WERI-Rb-1 (cell line): ENCODE results near the gene SLF2.

Experiments
- DNase-seq: peaks from one replicate; pipeline ENCODE4 v3.0.0-alpha.2; 2020
- H3K27ac ChIP-seq: fragments of 250-450 bp; sonication (Bioruptor Pico); 2 replicates; pipeline ENCODE4 v1.5.1; 2020; ENCODE audit warnings: mild to moderate bottlenecking, moderate library complexity
- H3K27me3 ChIP-seq: fragments of 250-450 bp; sonication (Bioruptor Pico); 2 replicates; pipeline ENCODE4 v1.5.1; 2021; ENCODE audit warnings: mild to moderate bottlenecking, low read depth, moderate library complexity; ENCODE audit not compliant: insufficient read depth, severe bottlenecking
- H3K36me3 ChIP-seq: fragments of 250-450 bp; sonication (Bioruptor Pico); 2 replicates; pipeline ENCODE4 v1.5.1; 2020; ENCODE audit warnings: mild to moderate bottlenecking, moderate library complexity
- H3K4me3 ChIP-seq: 2 replicates; pipeline ENCODE4 v1.5.1; 2011; ENCODE audit warnings: low read depth, mild to moderate bottlenecking, control low read depth, low read length
- H3K9me3 ChIP-seq: fragments of 250-450 bp; sonication (Bioruptor Pico); 2 replicates; pipeline ENCODE4 v1.5.1; 2021; ENCODE audit warnings: mild to moderate bottlenecking, moderate library complexity; ENCODE audit not compliant: severe bottlenecking
- TF ChIP-seq, protein P1 (sequence below): IDR thresholded peaks from 2 replicates; pipeline ENCODE4 v1.5.1; 2011; ENCODE audit warnings: low read depth, mild to moderate bottlenecking, control low read depth, inconsistent platforms, low read length

The SLF2 gene

DNA sequence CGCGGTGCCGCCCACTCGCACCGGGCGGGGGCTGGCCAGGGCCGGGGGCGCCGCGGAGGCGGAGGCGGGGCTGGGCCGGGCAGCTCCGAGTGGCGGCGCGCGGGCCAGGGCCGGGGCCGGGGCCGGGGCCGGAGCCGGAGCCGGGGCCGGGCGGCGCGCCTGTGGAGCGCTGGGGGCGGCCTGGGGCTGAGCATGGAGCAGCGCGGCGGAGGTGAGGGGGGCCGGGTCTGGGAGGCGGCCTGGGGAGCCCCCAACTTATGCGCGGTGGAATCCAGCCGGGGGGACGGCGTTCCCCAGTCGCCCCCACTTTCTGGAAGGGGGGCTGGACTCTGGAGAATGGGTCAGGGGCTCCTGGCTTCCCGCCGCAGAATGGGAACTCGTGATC is 87.0 kb downstream of the SLF2 start, which contains the start of gene LZTS2:
TSS of gene LZTS2 (plus strand) at position 67 of the 385 bp plus-strand sequence. CDS start 2,731 bp downstream, outside the sequence.
- H3K4me3 ChIP-seq, result peak within 1 kb of the TSS; percentile 94
- no peaks in the 10 kb centered on the region for H3K27me3 ChIP-seq
- H3K9me3 ChIP-seq, result no peaks in the 10 kb centered on the region
- peak within 1 kb of the TSS; percentile 98 for H3K27ac ChIP-seq
- TF ChIP-seq, protein P1, sequence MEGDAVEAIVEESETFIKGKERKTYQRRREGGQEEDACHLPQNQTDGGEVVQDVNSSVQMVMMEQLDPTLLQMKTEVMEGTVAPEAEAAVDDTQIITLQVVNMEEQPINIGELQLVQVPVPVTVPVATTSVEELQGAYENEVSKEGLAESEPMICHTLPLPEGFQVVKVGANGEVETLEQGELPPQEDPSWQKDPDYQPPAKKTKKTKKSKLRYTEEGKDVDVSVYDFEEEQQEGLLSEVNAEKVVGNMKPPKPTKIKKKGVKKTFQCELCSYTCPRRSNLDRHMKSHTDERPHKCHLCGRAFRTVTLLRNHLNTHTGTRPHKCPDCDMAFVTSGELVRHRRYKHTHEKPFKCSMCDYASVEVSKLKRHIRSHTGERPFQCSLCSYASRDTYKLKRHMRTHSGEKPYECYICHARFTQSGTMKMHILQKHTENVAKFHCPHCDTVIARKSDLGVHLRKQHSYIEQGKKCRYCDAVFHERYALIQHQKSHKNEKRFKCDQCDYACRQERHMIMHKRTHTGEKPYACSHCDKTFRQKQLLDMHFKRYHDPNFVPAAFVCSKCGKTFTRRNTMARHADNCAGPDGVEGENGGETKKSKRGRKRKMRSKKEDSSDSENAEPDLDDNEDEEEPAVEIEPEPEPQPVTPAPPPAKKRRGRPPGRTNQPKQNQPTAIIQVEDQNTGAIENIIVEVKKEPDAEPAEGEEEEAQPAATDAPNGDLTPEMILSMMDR, result no peak
- DNase-seq, result no peak
- H3K36me3 ChIP-seq, result peaks cover 26% of the 10 kb centered on the region

DNA sequence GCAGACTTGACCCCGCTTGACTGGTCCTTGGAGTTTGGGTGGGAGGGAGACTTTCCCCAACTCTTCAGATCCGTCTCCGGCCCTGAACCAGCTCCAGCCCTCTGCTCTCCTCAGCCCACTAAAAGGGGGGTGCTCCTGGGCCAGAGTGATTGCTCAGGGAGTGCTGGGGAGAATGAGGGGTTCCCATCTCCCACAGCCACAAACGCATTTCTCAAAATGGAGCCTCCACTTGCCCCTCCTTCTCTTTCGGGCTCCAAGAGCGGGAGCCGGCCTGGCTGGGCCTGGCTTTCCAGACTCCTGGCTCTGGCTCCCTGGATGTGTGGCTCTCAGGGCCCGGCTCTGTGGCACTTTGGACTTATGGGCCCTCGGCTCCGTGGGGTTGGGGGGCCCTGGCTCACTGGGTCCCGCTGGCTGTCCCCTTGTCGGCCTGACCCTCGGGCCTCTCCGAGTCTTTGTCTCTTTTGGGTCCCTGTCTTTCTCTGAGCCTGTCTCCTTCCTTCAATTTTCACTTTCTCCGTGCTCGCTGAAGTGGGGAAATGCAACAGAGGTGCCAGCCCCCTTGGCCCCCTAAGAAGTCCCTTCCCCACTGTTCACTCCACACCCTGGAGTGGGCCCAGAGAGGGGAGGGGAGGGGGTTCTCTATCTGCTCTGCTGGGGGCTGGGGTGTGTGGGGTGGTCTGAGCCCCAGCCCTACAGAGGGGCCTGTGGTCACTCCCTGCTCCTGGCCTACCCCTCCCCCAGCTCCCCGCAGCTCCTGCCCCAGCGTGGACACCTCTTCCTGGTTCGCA is 87.6 kb downstream of the SLF2 start:
- Histone ChIP-seq H3K27me3 (no peaks in the 10 kb centered on the region), H3K27ac (peak overlapping the region; percentile 98), H3K36me3 (peaks cover 32% of the 10 kb centered on the region), H3K9me3 (no peaks in the 10 kb centered on the region), H3K4me3 (peak overlapping the region; percentile 94)
- no peak for DNase-seq
- TF ChIP-seq, protein P1, result no peak

DNA sequence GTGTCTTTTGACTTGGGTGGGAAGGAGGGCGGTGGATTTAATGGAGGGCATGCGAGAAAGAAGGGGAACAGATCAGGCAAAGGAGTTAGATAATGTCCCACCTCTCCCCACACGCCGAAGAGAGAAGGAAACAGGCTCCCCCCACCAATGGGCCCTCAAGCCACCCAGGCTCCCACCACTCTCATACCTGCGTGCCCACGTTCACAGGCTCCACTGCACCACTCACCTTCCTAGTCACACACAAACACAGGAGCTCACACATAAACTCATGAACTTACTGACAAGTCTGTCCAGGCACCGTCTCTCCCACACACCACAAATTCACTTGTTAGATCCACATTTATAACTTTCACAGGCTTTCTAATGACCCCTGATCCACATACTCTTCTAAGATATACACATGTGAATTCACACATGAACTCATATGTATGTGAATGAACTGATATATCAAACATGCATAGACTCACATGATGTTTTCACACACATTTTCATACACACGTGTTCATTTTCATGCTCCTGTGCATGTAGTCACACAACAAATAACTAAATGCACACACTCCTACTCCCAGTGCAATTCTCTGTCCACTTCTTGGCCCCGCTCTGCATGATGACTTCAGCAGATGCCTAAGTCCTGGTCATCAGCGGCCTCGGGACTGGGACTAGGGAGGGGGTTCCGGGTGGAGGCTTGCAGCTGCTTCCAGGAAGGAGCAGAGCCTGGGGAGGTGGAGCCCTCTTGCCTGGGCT is 88.3 kb downstream of the SLF2 start:
- peaks cover 39% of the 10 kb centered on the region for H3K36me3 ChIP-seq
- peak overlapping the region; percentile 98 for H3K27ac ChIP-seq
- no peaks in the 10 kb centered on the region for H3K27me3 ChIP-seq
- H3K9me3 ChIP-seq, result no peaks in the 10 kb centered on the region
- H3K4me3 ChIP-seq, result peak overlapping the region; percentile 94
- TF ChIP-seq, protein P1, result no peak
- DNase-seq, result peak; percentile 70

DNA sequence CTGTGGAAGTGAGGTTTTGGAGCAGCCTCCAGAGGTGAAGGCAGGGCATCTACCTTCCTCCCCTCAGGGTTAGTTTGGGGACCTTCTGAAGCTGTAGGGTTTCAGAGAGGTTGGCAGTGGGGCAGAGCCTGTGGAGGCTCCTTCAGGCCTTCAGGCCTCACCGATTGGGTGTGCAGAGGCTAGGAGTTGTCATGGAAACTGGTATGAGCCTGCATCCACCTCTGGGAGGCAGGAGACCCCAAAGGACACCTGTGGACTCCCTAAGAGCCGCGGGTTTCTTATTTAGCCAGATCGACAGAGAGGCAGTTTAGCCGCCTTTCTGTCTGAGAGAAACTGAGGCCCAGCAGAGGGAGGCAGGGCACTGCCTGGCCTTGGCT is 88.9 kb downstream of the SLF2 start:
- Histone ChIP-seq H3K36me3 (peaks cover 45% of the 10 kb centered on the region), H3K27me3 (no peaks in the 10 kb centered on the region), H3K4me3 (no peak overlapping the region), H3K27ac (0 out of 2 replicates have a peak overlapping the region, but pooled peaks have one; percentile 1), H3K9me3 (no peaks in the 10 kb centered on the region)
- TF ChIP-seq, protein P1, result no peak
- DNase-seq, result no peak

GRCh38 chr10:101002456-101002855 is 89.7 kb downstream of the SLF2 start:
- TF ChIP-seq, protein P1, result no peak
- Histone ChIP-seq H3K27me3 (no peaks in the 10 kb centered on the region), H3K9me3 (no peaks in the 10 kb centered on the region), H3K4me3 (no peak overlapping the region), H3K36me3 (peaks cover 53% of the 10 kb centered on the region), H3K27ac (no peak overlapping the region)
- DNase-seq, result no peak
